MM.1S (cell line): ENCODE data around the gene FIGLA.

Source experiments
- DNase-seq: peaks from one replicate; pipeline ENCODE4 v3.0.0-alpha.2; 2015
- H2AFZ ChIP-seq: fragments of 300-600 bp; sonication (generic); 2 replicates; pipeline ENCODE4 v1.6.0; 2016; ENCODE audit warnings: antibody characterized with exemption, low read length
- H3F3A ChIP-seq: fragments of 300-600 bp; sonication (generic); 2 replicates; pipeline ENCODE4 v1.6.1; 2016; ENCODE audit warnings: mild to moderate bottlenecking, antibody characterized with exemption, low read length, moderate library complexity, mixed read lengths; ENCODE audit not compliant: insufficient read depth
- H3K27ac ChIP-seq: fragments of 300-600 bp; sonication (generic); 2 replicates; pipeline ENCODE4 v1.5.1; 2016; ENCODE audit warnings: mild to moderate bottlenecking, low read length
- H3K27me3 ChIP-seq: fragments of 300-600 bp; sonication (generic); replicated peaks from 2 replicates; pipeline ENCODE4 v1.6.0; 2016; ENCODE audit warnings: low read length; ENCODE audit not compliant: insufficient read depth
- H3K36me3 ChIP-seq: fragments of 300-600 bp; sonication (generic); replicated peaks from 2 replicates; pipeline ENCODE4 v1.6.1; 2016; ENCODE audit warnings: mild to moderate bottlenecking, low read length, mixed read lengths; ENCODE audit not compliant: insufficient read depth
- H3K4me1 ChIP-seq: fragments of 300-600 bp; sonication (generic); 2 replicates; pipeline ENCODE4 v1.6.1; 2016; ENCODE audit warnings: low read length, mixed read lengths
- H3K4me2 ChIP-seq: fragments of 300-600 bp; sonication (generic); 2 replicates; pipeline ENCODE4 v1.6.0; 2016; ENCODE audit warnings: low read depth, low read length
- H3K4me3 ChIP-seq: fragments of 300-600 bp; sonication (generic); 2 replicates; pipeline ENCODE4 v1.5.1; 2016; ENCODE audit warnings: low read length, mixed read lengths
- H3K79me2 ChIP-seq: fragments of 300-600 bp; sonication (generic); 2 replicates; pipeline ENCODE4 v1.6.1; 2016; ENCODE audit warnings: mixed run types, low read length, mixed read lengths
- H3K9ac ChIP-seq: fragments of 300-600 bp; sonication (generic); 2 replicates; pipeline ENCODE4 v1.6.1; 2016; ENCODE audit warnings: low read length, mixed read lengths
- H3K9me2 ChIP-seq: fragments of 300-600 bp; sonication (generic); replicated peaks from 2 replicates; pipeline ENCODE4 v1.6.1; 2016; ENCODE audit warnings: mild to moderate bottlenecking, low read length, mixed read lengths; ENCODE audit not compliant: insufficient read depth
- H3K9me3 ChIP-seq: fragments of 300-600 bp; sonication (generic); replicated peaks from 2 replicates; pipeline ENCODE4 v1.6.1; 2016; ENCODE audit warnings: mild to moderate bottlenecking, low read length, mixed read lengths; ENCODE audit not compliant: insufficient read depth
- H4K20me1 ChIP-seq: fragments of 300-600 bp; sonication (generic); 2 replicates; pipeline ENCODE4 v1.6.1; 2016; ENCODE audit warnings: mild to moderate bottlenecking, low read length, moderate library complexity, mixed read lengths; ENCODE audit not compliant: insufficient read depth
- EZH2 ChIP-seq: fragments of 300-600 bp; sonication (generic); optimal IDR thresholded peaks from 2 replicates; pipeline ENCODE3; 2017; ENCODE audit warnings: low read depth, mild to moderate bottlenecking, antibody characterized with exemption, low read length, mixed read lengths
- EZH2phosphoT487 ChIP-seq: fragments of 300-600 bp; sonication (generic); IDR thresholded peaks from 2 replicates; pipeline ENCODE4 v1.6.1; 2018; ENCODE audit warnings: antibody characterized with exemption, low read length
- TF ChIP-seq, protein P1 (sequence below): fragments of 300-600 bp; sonication (generic); IDR thresholded peaks from 2 replicates; pipeline ENCODE4 v1.5.1; 2016; ENCODE audit warnings: antibody characterized with exemption, low read length, mixed read lengths

The FIGLA gene

DNA sequence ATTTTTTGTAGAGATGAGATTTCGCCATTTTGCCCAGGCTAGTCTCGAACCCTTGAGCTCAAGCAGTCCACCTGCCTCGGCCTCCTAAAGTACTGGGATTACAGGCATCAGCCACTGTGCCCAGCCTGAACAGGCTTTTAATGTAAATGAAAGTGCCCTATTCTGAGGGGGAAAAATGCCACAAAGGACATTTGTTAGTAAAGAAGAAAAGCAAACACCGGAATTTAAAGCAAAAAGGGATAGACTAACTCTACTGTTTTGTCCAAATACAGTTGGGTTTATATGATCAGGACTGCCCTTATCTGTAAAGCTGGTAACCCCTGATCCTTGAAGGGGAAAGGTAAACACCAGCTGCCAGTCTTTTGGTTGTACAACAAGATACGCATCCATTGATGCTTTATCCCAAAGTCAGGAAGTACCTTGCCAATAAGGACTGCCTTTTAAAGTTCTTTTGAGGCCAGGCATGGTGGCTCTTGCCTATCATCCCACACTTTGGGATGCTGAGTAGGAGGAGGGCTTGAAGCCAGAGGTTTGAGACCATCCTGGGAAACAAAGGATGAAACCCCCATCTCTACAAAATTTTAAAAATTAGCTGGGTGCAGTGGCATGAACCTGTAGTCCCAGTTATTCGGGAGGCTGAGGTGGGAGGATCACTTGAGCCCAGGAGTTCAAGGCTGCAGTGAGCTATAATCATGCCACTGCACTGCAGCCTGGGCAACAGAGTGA, 16.8 kb upstream of the FIGLA start:
- H3K9me3 ChIP-seq = no peaks in the 10 kb centered on the region
- H3K79me2 ChIP-seq = no peaks in the 10 kb centered on the region
- no peak overlapping the region for H3K4me2 ChIP-seq
- no peaks in the 10 kb centered on the region for H3K4me1 ChIP-seq
- no peak overlapping the region for H3K4me3 ChIP-seq
- H3K36me3 ChIP-seq = no peaks in the 10 kb centered on the region
- H3K9me2 ChIP-seq = no peaks in the 10 kb centered on the region
- DNase-seq = no peak
- H2AFZ ChIP-seq = no peak overlapping the region
- H4K20me1 ChIP-seq = no peaks in the 10 kb centered on the region
- no peaks in the 10 kb centered on the region for H3K27me3 ChIP-seq
- no peaks in the 10 kb centered on the region for H3F3A ChIP-seq
- H3K9ac ChIP-seq = no peak overlapping the region
- no peak overlapping the region for H3K27ac ChIP-seq
- no peak for TF ChIP-seq EZH2
- TF ChIP-seq EZH2phosphoT487 = no peak
- TF ChIP-seq, protein P1, sequence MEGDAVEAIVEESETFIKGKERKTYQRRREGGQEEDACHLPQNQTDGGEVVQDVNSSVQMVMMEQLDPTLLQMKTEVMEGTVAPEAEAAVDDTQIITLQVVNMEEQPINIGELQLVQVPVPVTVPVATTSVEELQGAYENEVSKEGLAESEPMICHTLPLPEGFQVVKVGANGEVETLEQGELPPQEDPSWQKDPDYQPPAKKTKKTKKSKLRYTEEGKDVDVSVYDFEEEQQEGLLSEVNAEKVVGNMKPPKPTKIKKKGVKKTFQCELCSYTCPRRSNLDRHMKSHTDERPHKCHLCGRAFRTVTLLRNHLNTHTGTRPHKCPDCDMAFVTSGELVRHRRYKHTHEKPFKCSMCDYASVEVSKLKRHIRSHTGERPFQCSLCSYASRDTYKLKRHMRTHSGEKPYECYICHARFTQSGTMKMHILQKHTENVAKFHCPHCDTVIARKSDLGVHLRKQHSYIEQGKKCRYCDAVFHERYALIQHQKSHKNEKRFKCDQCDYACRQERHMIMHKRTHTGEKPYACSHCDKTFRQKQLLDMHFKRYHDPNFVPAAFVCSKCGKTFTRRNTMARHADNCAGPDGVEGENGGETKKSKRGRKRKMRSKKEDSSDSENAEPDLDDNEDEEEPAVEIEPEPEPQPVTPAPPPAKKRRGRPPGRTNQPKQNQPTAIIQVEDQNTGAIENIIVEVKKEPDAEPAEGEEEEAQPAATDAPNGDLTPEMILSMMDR = no peak

DNA sequence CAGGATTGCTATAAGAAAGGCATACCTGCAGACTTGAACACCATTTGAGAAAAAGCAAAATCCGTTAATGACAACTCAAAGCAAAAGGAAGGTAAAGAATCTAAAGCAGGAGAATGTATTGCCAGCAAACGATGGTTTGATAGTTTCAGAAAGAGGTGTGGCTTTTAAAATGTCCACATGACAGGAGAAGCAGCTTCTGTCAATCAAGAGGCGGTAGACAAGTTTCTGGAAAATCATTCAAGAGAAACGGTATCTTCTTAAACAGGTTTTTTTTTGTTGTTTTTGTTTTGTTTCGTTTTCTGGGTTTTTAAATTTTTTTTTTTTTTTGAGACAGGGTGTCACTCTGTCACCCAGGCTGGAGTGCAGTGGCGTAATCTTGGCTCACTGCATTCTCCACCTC, 16.2 kb upstream of the FIGLA start:
- no peak overlapping the region for H3K9ac ChIP-seq
- DNase-seq = no peak
- H3F3A ChIP-seq = no peaks in the 10 kb centered on the region
- H3K4me2 ChIP-seq = no peak overlapping the region
- no peaks in the 10 kb centered on the region for H3K36me3 ChIP-seq
- H4K20me1 ChIP-seq = no peaks in the 10 kb centered on the region
- no peaks in the 10 kb centered on the region for H3K4me1 ChIP-seq
- TF ChIP-seq EZH2 (no peak), EZH2phosphoT487 (no peak)
- TF ChIP-seq, protein P1 = no peak
- H2AFZ ChIP-seq = no peak overlapping the region
- H3K9me2 ChIP-seq = no peaks in the 10 kb centered on the region
- no peaks in the 10 kb centered on the region for H3K79me2 ChIP-seq
- no peaks in the 10 kb centered on the region for H3K9me3 ChIP-seq
- H3K27ac ChIP-seq = no peak overlapping the region
- H3K27me3 ChIP-seq = no peaks in the 10 kb centered on the region
- no peak overlapping the region for H3K4me3 ChIP-seq

DNA sequence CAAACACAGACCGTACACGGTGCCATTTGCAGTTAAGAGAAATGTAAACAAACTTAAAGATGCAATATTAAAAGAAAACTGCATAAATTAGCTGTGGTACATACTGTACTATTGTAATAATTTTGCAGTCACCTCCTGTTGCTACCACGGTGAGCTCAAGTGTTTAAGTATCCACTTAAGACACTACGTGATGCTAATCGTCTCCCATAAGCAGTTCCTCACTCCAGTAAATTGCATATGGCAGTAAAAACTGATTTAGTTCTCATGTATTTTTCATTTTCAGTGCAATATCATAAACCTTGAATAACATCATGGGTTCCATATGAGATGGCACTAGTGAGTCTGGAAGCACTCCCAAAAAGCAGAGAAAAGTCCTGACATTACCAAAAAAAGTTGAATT, 15.6 kb upstream of the FIGLA start:
- no peak for DNase-seq
- no peak overlapping the region for H3K27ac ChIP-seq
- H3K4me3 ChIP-seq = no peak overlapping the region
- H3K4me1 ChIP-seq = no peaks in the 10 kb centered on the region
- H3K27me3 ChIP-seq = no peaks in the 10 kb centered on the region
- H3K79me2 ChIP-seq = no peaks in the 10 kb centered on the region
- H2AFZ ChIP-seq = no peak overlapping the region
- no peaks in the 10 kb centered on the region for H3K9me3 ChIP-seq
- H4K20me1 ChIP-seq = no peaks in the 10 kb centered on the region
- no peaks in the 10 kb centered on the region for H3K36me3 ChIP-seq
- TF ChIP-seq EZH2phosphoT487 = no peak
- TF ChIP-seq, protein P1 = no peak
- H3K9me2 ChIP-seq = no peaks in the 10 kb centered on the region
- no peaks in the 10 kb centered on the region for H3F3A ChIP-seq
- H3K4me2 ChIP-seq = no peak overlapping the region
- H3K9ac ChIP-seq = no peak overlapping the region
